Measurements from ENCODE around the gene RFPL3. TPM values are rescaled to one million over a fixed set of nuclear protein-coding genes. Genes with fewer than 3 reads are reported as not detected.

RFPL3 gene
- total and polyA plus RNA-seq, 2 experiments from 2014 or later = not detected

- no peak overlapping the region for H3K4me3 ChIP-seq
- Mint-ChIP-seq H3K36me3 (ENCODE audit: low read depth) (peaks cover 3% of the 10 kb centered on the region; the same call in 2 of the 3 replicates), H3K27ac (no peak overlapping the region), H3K4me1 (peaks cover 11% of the 10 kb centered on the region), H3K4me3 (no peak overlapping the region), H3K9me3 (peaks cover 10% of the 10 kb centered on the region), H3K27me3 (ENCODE audit: insufficient read depth, low read depth, poor library complexity) (peaks cover 7% of the 10 kb centered on the region)
- H3K79me2 ChIP-seq (replicated peaks; ENCODE audit: insufficient read depth) = no peaks in the 10 kb centered on the region
- H3K4me2 ChIP-seq = no peak overlapping the region
- no peaks in the 10 kb centered on the region for H4K20me1 ChIP-seq (replicated peaks; ENCODE audit: insufficient read depth)
- H3K4me1 ChIP-seq (ENCODE audit: insufficient read depth) = peaks cover 12% of the 10 kb centered on the region
- no peak for ATAC-seq
- H3K27me3 ChIP-seq (ENCODE audit: insufficient read depth) = no peaks in the 10 kb centered on the region
- H3K36me3 ChIP-seq (ENCODE audit: insufficient read depth) = no peaks in the 10 kb centered on the region
- H3K27ac ChIP-seq (ENCODE audit: low read depth) = no peak overlapping the region
- H2AFZ ChIP-seq = no peak overlapping the region
- H3K9me2 ChIP-seq (ENCODE audit: insufficient read depth) = no peaks in the 10 kb centered on the region
- TF ChIP-seq NANOG (IDR thresholded peaks at IDR 0.05; ENCODE audit: borderline replicate concordance) (no peak), ZNF114 (CRISPR knock-in tag; IDR thresholded peaks at IDR 0.05) (no peak), CREB1 (CRISPR knock-in tag; IDR thresholded peaks at IDR 0.05; ENCODE audit: low read depth) (no peak), EZH2phosphoT487 (IDR thresholded peaks at IDR 0.05; ENCODE audit: unreplicated experiment) (no peak), JUNB (IDR thresholded peaks at IDR 0.05; ENCODE audit: unreplicated experiment) (no peak), EZH2 (IDR thresholded peaks at IDR 0.05; ENCODE audit: low read depth, unreplicated experiment) (no peak), ZNF462 (CRISPR knock-in tag; IDR thresholded peaks at IDR 0.05) (no peak), REST (IDR thresholded peaks at IDR 0.05; ENCODE audit: unreplicated experiment) (no peak), ZNF331 (CRISPR knock-in tag; IDR thresholded peaks at IDR 0.05; ENCODE audit: low read depth) (no peak), ETS1 (IDR thresholded peaks at IDR 0.05) (no peak), STAT1 (IDR thresholded peaks at IDR 0.05; ENCODE audit: unreplicated experiment) (no peak), CTCF (conservative IDR thresholded peaks at IDR 0.05; ENCODE audit: low read depth in 2 of 2) (no peak), POLR2AphosphoS5 (IDR thresholded peaks at IDR 0.05; ENCODE audit: low read depth) (no peak)
- no peaks in the 10 kb centered on the region for H3F3A ChIP-seq (replicated peaks; ENCODE audit: low read depth)
- DNase-seq (ENCODE audit: low spot score) = no peak
Observed at GRCh38 chr22:32318361-32318760, 39.3 kb upstream of the RFPL3 start.

All from GM23338 (cell line).